Keratinocyte (primary cell): Measurements from ENCODE around the gene CACHD1. TPM values are rescaled to one million over a fixed set of nuclear protein-coding genes. Genes with fewer than 3 reads are reported as not detected.
"Not testable (repeated sequence)": the region's sequence is repeated elsewhere in the genome, so short reads cannot be mapped to it uniquely, and the experiment has no call there.

ENCODE experiments used
- DNase-seq: peaks from one replicate; pipeline ENCODE4 v3.0.0-alpha.2; 2011; ENCODE audit warnings: low read depth, missing footprints, low spot score
- FAIRE-seq: peaks from 2 replicates; lab custom pipeline; 2011; peaks lifted over from hg19 to GRCh38; lab: Jason Lieb, UNC
- H2AFZ ChIP-seq: 2 replicates; pipeline ENCODE4 v1.6.0; 2012; ENCODE audit warnings: low read length, control low read depth, inconsistent platforms; ENCODE audit not compliant: control insufficient read depth
- H3K27ac ChIP-seq: 2 replicates; pipeline ENCODE4 v1.5.1; 2011; ENCODE audit warnings: low read length; ENCODE audit not compliant: control insufficient read depth, insufficient read depth
- H3K27me3 ChIP-seq: 3 replicates; pipeline ENCODE4 v1.6.0; 2011; ENCODE audit warnings: low read length; ENCODE audit not compliant: control insufficient read depth, insufficient read depth; ENCODE audit errors: extremely low read depth
- H3K36me3 ChIP-seq, 2 experiments: 2 replicates in 1 of 2; 3 replicates in 1 of 2; pipeline ENCODE4 v1.5.1; 2011; ENCODE audit warnings: low read length in 2 of 2, mild to moderate bottlenecking in 1 of 2; ENCODE audit not compliant: control insufficient read depth in 2 of 2, insufficient read depth in 2 of 2; ENCODE audit errors: extremely low read depth in 1 of 2
- H3K4me1 ChIP-seq: 3 replicates; pipeline ENCODE4 v1.5.1; 2011; ENCODE audit warnings: low read length; ENCODE audit not compliant: control insufficient read depth, insufficient read depth; ENCODE audit errors: extremely low read depth
- H3K4me2 ChIP-seq: 3 replicates; pipeline ENCODE4 v1.6.0; 2011; ENCODE audit warnings: low read depth, low read length; ENCODE audit not compliant: control insufficient read depth, insufficient read depth; ENCODE audit errors: extremely low read depth
- H3K4me3 ChIP-seq, 3 experiments: fragments of 200-600 bp in 1 of 3; sonication (generic) in 1 of 3; 2 replicates in 2 of 3; 3 replicates in 1 of 3; pipeline ENCODE4 v1.5.1; 2011 to 2016; ENCODE audit warnings: low read length in 3 of 3, mild to moderate bottlenecking in 3 of 3, control low read depth in 2 of 3, inconsistent platforms in 1 of 3, low read depth in 1 of 3, mixed read lengths in 1 of 3, mixed run types in 1 of 3, moderate library complexity in 1 of 3; ENCODE audit not compliant: control insufficient read depth in 2 of 3, insufficient read depth in 2 of 3; ENCODE audit errors: extremely low read depth in 1 of 3
- H3K79me2 ChIP-seq: 2 replicates; pipeline ENCODE4 v1.6.0; 2012; ENCODE audit warnings: low read length; ENCODE audit not compliant: control insufficient read depth, insufficient read depth
- H3K9ac ChIP-seq: 3 replicates; pipeline ENCODE4 v1.6.0; 2011; ENCODE audit warnings: low read length; ENCODE audit not compliant: control insufficient read depth, insufficient read depth; ENCODE audit errors: extremely low read depth
- H3K9me1 ChIP-seq: 3 replicates; pipeline ENCODE4 v1.6.0; 2011; ENCODE audit warnings: low read length; ENCODE audit not compliant: control insufficient read depth, insufficient read depth; ENCODE audit errors: extremely low read depth
- H3K9me3 ChIP-seq: 2 replicates; pipeline ENCODE4 v1.5.1; 2012; ENCODE audit warnings: low read depth, low read length; ENCODE audit not compliant: control insufficient read depth
- H4K20me1 ChIP-seq: 3 replicates; pipeline ENCODE4 v1.6.0; 2011; ENCODE audit warnings: low read length; ENCODE audit not compliant: control insufficient read depth, insufficient read depth; ENCODE audit errors: extremely low read depth
- CTCF ChIP-seq, 3 experiments: IDR thresholded peaks in 1 of 3; conservative IDR thresholded peaks in 1 of 3; optimal IDR thresholded peaks in 1 of 3; 2 replicates in 2 of 3; 3 replicates in 1 of 3; pipeline versions ENCODE3 to v1.5.1; 2011; ENCODE audit warnings: low read length in 3 of 3, mild to moderate bottlenecking in 3 of 3, moderate library complexity in 2 of 3, control low read depth in 1 of 3, inconsistent platforms in 1 of 3; ENCODE audit not compliant: insufficient read depth in 2 of 3; ENCODE audit errors: extremely low read depth in 1 of 3
- EZH2 ChIP-seq: IDR thresholded peaks from one replicate; pipeline ENCODE4 v1.6.1; 2012; ENCODE audit warnings: inconsistent platforms, mild to moderate bottlenecking, low read length, moderate library complexity
- dilution Hi-C: fragments of 300-500 bp; cut with MboI; formaldehyde crosslinking; loops from one replicate; pipeline ENCODE4 v1.7.0; 2020; ENCODE audit warnings: low sequenced_read_pairs; ENCODE audit not compliant: extremely low pct_ligation_motif_present
- polyA plus RNA-seq, 5 experiments: library from polyadenylated mRNA; depleted of rRNA in 3 of 5; stranded (reverse) in 3 of 5; stranded (forward) in 1 of 5; unstranded in 1 of 5; fragments of >200 nt; gene quantifications; 1 replicate in 1 of 5; 2 replicates in 3 of 5; 3 replicates in 1 of 5; pipeline versions ENCODE4 v1.2.1 to v1.2.3, GENCODE V29; 2011 to 2012; ENCODE audit warnings: missing spikeins in 2 of 5, low read depth in 1 of 5, low replicate concordance in 1 of 5

CACHD1 gene
- polyA plus RNA-seq, 1 donor (not counting 4 experiments of a cell fraction or from before 2014, with no cell fraction given): 2.4 TPM

- Histone ChIP-seq H4K20me1 (no peaks in the 10 kb centered on the region), H3K4me2 (no peak overlapping the region), H3K9me1 (no peaks in the 10 kb centered on the region), H3K27me3 (no peaks in the 10 kb centered on the region), H3K27ac (no peak overlapping the region), H3K36me3 (no peaks in the 10 kb centered on the region), H3K4me1 (no peaks in the 10 kb centered on the region), H2AFZ (no peak overlapping the region), H3K9ac (no peak overlapping the region), H3K79me2 (no peaks in the 10 kb centered on the region), H3K9me3 (no peaks in the 10 kb centered on the region), H3K4me3 (no peak overlapping the region)
- FAIRE-seq: no peak
- dilution Hi-C loops: no loop called here
- TF ChIP-seq EZH2 (no peak), CTCF (optimal IDR thresholded peaks at IDR 0.05 in 1 of 3, IDR thresholded peaks at IDR 0.05 in 1 of 3, conservative IDR thresholded peaks at IDR 0.05 in 1 of 3; ENCODE audit: extremely low read depth in 1 of 3, insufficient read depth in 2 of 3, low read length in 3 of 3) (no peak)
- DNase-seq: no peak
Measured at GRCh38 chr1:64701886-64702285, 232.0 kb downstream of the CACHD1 start.

DNA sequence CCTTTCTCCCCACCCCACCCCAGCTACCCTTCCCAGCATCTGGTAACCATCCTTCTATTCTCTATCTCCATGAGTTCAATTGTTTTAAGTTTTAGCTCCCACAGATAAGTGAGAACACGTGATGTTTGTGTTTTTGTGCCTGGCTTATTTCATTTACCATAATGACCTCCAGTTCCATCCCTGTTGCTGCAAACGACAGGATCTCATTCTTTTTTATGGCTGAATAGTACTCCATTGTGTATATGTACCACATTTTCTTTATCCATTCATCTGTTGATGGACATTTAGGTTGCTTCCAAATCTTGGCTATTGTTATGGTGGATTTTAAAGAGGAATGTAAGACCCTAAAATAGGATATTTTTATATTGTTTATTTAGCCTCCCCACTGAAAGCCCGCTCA, 232.7 kb downstream of the CACHD1 start:
- dilution Hi-C loops, H3K36me3 ChIP-seq, H3K27ac ChIP-seq, H3K9me3 ChIP-seq, H3K4me3 ChIP-seq, FAIRE-seq, H3K79me2 ChIP-seq, H3K4me1 ChIP-seq, H4K20me1 ChIP-seq, H3K27me3 ChIP-seq, H3K4me2 ChIP-seq, H3K9me1 ChIP-seq, H3K9ac ChIP-seq, DNase-seq, H2AFZ ChIP-seq: not testable (repeated sequence)

GRCh38 chr1:64703600-64703999, 233.7 kb downstream of the CACHD1 start:
- Histone ChIP-seq H3K79me2 (no peaks in the 10 kb centered on the region), H4K20me1 (no peaks in the 10 kb centered on the region), H3K4me1 (no peaks in the 10 kb centered on the region), H3K4me2 (no peak overlapping the region), H3K9me1 (no peaks in the 10 kb centered on the region), H3K27ac (no peak overlapping the region), H3K9me3 (no peaks in the 10 kb centered on the region), H3K27me3 (no peaks in the 10 kb centered on the region), H3K9ac (no peak overlapping the region), H2AFZ (no peak overlapping the region), H3K36me3 (no peaks in the 10 kb centered on the region), H3K4me3 (no peak overlapping the region)
- DNase-seq: no peak
- TF ChIP-seq EZH2: no peak
- FAIRE-seq: no peak
- dilution Hi-C loops: no loop called here
